Cardiac fibroblast (primary cell): Measurements from ENCODE around the gene CDK14.
"Not testable (repeated sequence)": the region's sequence is repeated elsewhere in the genome, so short reads cannot be mapped to it uniquely, and the experiment has no call there.

ENCODE experiments used
- DNase-seq, 2 donors: peaks; one replicate each; pipeline versions ENCODE4 v3.0.0 to v3.0.0-alpha.2; 2010; ENCODE audit warnings: low read depth in 2 of 2
- H3K4me3 ChIP-seq, 2 donors: replicated peaks in 1 of 2; 1 replicate in 1 of 2; 2 replicates in 1 of 2; pipeline ENCODE4 v1.5.1; 2011; ENCODE audit warnings: low read depth in 2 of 2, low read length in 2 of 2, mild to moderate bottlenecking in 2 of 2, moderate library complexity in 1 of 2
- CTCF ChIP-seq: IDR thresholded peaks from one replicate; pipeline ENCODE4 v1.5.1; 2011; ENCODE audit warnings: low read depth, mild to moderate bottlenecking, low read length, inconsistent platforms

Gene CDK14

GRCh38 chr7:90920336-90920735 lies 324.2 kb downstream of the CDK14 start:
- no peak for DNase-seq
- no peak for TF ChIP-seq CTCF
- no peak overlapping the region for H3K4me3 ChIP-seq

- no peak for TF ChIP-seq CTCF
- no peak for DNase-seq
- H3K4me3 ChIP-seq: no peak overlapping the region
Observed at GRCh38 chr7:90923541-90923997, 327.4 kb downstream of the CDK14 start.

- not testable (repeated sequence) for DNase-seq, H3K4me3 ChIP-seq
Observed at GRCh38 chr7:90928700-90929424, 332.7 kb downstream of the CDK14 start.

GRCh38 chr7:90931986-90932916 lies 336.1 kb downstream of the CDK14 start:
- no peak overlapping the region for H3K4me3 ChIP-seq
- no peak for TF ChIP-seq CTCF
- DNase-seq: peak in 1 of 2 donors; percentile 24

GRCh38 chr7:90933041-90933440 lies 336.9 kb downstream of the CDK14 start:
- TF ChIP-seq CTCF: no peak
- no peak for DNase-seq
- no peak overlapping the region for H3K4me3 ChIP-seq

GRCh38 chr7:90933984-90934383 lies 337.9 kb downstream of the CDK14 start:
- H3K4me3 ChIP-seq: no peak overlapping the region
- no peak for DNase-seq
- TF ChIP-seq CTCF: no peak

GRCh38 chr7:90938371-90938770 lies 342.2 kb downstream of the CDK14 start:
- TF ChIP-seq CTCF: no peak
- peak in 1 of 2 donors; percentile 52 for DNase-seq
- no peak overlapping the region for H3K4me3 ChIP-seq
